Activated CD4-positive, alpha-beta T cell treated with anti-CD3 and anti-CD28 coated beads, Interleukin-2, amount 50 U/mL, for 1 hour (primary cell): ENCODE results near the gene JMY.
"Not testable (repeated sequence)": the region's sequence is repeated elsewhere in the genome, so short reads cannot be mapped to it uniquely, and the experiment has no call there.

ENCODE experiments used
- DNase-seq: peaks from one replicate; pipeline ENCODE4 v3.0.0-alpha.2; 2020

The JMY gene

GRCh38 chr5:79236970-79237739, 1.2 kb downstream of the JMY start:
- peak; percentile 17 for DNase-seq

- DNase-seq, result no peak
Measured at GRCh38 chr5:79237740-79238560, 2.0 kb downstream of the JMY start.

- no peak for DNase-seq
Measured at GRCh38 chr5:79240561-79240960, 4.6 kb downstream of the JMY start.

- no peak for DNase-seq
Measured at GRCh38 chr5:79241535-79241979, 5.6 kb downstream of the JMY start.

- no peak for DNase-seq
Measured at GRCh38 chr5:79242242-79243039, 6.5 kb downstream of the JMY start.

- DNase-seq, result no peak
Measured at GRCh38 chr5:79243224-79243623, 7.3 kb downstream of the JMY start.

GRCh38 chr5:79254067-79254466, 18.1 kb downstream of the JMY start:
- DNase-seq, result not testable (repeated sequence)

- DNase-seq, result no peak
Measured at GRCh38 chr5:79255786-79256557, 20.0 kb downstream of the JMY start.

- DNase-seq, result no peak
Measured at GRCh38 chr5:79256563-79256962, 20.6 kb downstream of the JMY start.

- no peak for DNase-seq
Measured at GRCh38 chr5:79257314-79257713, 21.4 kb downstream of the JMY start.

GRCh38 chr5:79258801-79259200, 22.9 kb downstream of the JMY start:
- no peak for DNase-seq

GRCh38 chr5:79259383-79259782, 23.5 kb downstream of the JMY start:
- no peak for DNase-seq

GRCh38 chr5:79259810-79260209, 23.9 kb downstream of the JMY start:
- DNase-seq, result no peak

- no peak for DNase-seq
Measured at GRCh38 chr5:79261897-79262296, 26.0 kb downstream of the JMY start.

- no peak for DNase-seq
Measured at GRCh38 chr5:79263290-79263689, 27.4 kb downstream of the JMY start.

GRCh38 chr5:79267180-79267579, 31.2 kb downstream of the JMY start:
- no peak for DNase-seq

- DNase-seq, result no peak
Measured at GRCh38 chr5:79269733-79270166, 33.8 kb downstream of the JMY start.

- no peak for DNase-seq
Measured at GRCh38 chr5:79273341-79273740, 37.4 kb downstream of the JMY start.

GRCh38 chr5:79284846-79285245, 48.9 kb downstream of the JMY start:
- no peak for DNase-seq

GRCh38 chr5:79285285-79285684, 49.4 kb downstream of the JMY start:
- no peak for DNase-seq

GRCh38 chr5:79285833-79286232, 49.9 kb downstream of the JMY start:
- DNase-seq, result no peak

- no peak for DNase-seq
Measured at GRCh38 chr5:79287380-79287779, 51.4 kb downstream of the JMY start.
